Mesendoderm (in vitro differentiated cells): ENCODE results near the gene PRX.

Experiments used
- DNase-seq: peaks from one replicate; pipeline ENCODE4 v3.0.0; 2013
- H2AK5ac ChIP-seq: 2 replicates; pipeline ENCODE4 v1.6.1; 2013; ENCODE audit warnings: low read length, inconsistent platforms
- H2BK120ac ChIP-seq: 2 replicates; pipeline ENCODE4 v1.6.1; 2013; ENCODE audit warnings: low read depth, mild to moderate bottlenecking, low read length, moderate library complexity, mixed read lengths
- H2BK15ac ChIP-seq: replicated peaks from 2 replicates; pipeline ENCODE4 v1.6.1; 2013; ENCODE audit warnings: low read depth, mild to moderate bottlenecking, moderate library complexity
- H2BK5ac ChIP-seq: 2 replicates; pipeline ENCODE4 v1.6.1; 2013; ENCODE audit warnings: low read length, inconsistent platforms
- H3K18ac ChIP-seq: 2 replicates; pipeline ENCODE4 v1.6.1; 2013; ENCODE audit warnings: mild to moderate bottlenecking, low read length, mixed read lengths
- H3K23ac ChIP-seq: one replicate; pipeline ENCODE4 v1.6.1; 2013; ENCODE audit warnings: low read length
- H3K27ac ChIP-seq: 2 replicates; pipeline ENCODE4 v1.5.1; 2013; ENCODE audit warnings: low read depth, mild to moderate bottlenecking, inconsistent platforms, low read length, moderate library complexity
- H3K27me3 ChIP-seq: 2 replicates; pipeline ENCODE4 v1.6.1; 2013; ENCODE audit warnings: low read length, control low read depth, mild to moderate bottlenecking, inconsistent platforms; ENCODE audit not compliant: insufficient read depth, poor library complexity
- H3K36me3 ChIP-seq: 2 replicates; pipeline ENCODE4 v1.6.1; 2013; ENCODE audit warnings: low read length, inconsistent platforms; ENCODE audit not compliant: control insufficient read depth, insufficient read depth
- H3K4ac ChIP-seq: one replicate; pipeline ENCODE4 v1.6.1; 2013; ENCODE audit warnings: low read depth, mild to moderate bottlenecking, low read length, moderate library complexity
- H3K4me1 ChIP-seq: 2 replicates; pipeline ENCODE4 v1.6.1; 2013; ENCODE audit warnings: low read depth, low read length, inconsistent platforms; ENCODE audit not compliant: control insufficient read depth
- H3K4me2 ChIP-seq: 2 replicates; pipeline ENCODE4 v1.6.1; 2013; ENCODE audit warnings: low read length
- H3K4me3 ChIP-seq: 2 replicates; pipeline ENCODE4 v1.5.1; 2013; ENCODE audit warnings: mild to moderate bottlenecking, low read length
- H3K56ac ChIP-seq: one replicate; pipeline ENCODE4 v1.6.1; 2013; ENCODE audit warnings: low read length
- H3K79me1 ChIP-seq: 2 replicates; pipeline ENCODE4 v1.6.1; 2013; ENCODE audit warnings: low read length, inconsistent platforms
- H3K79me2 ChIP-seq: 2 replicates; pipeline ENCODE4 v1.6.1; 2013; ENCODE audit warnings: mild to moderate bottlenecking, low read length; ENCODE audit not compliant: control insufficient read depth, insufficient read depth
- H3K9ac ChIP-seq: 2 replicates; pipeline ENCODE4 v1.6.1; 2013; ENCODE audit warnings: low read length, inconsistent platforms
- H4K5ac ChIP-seq: one replicate; pipeline ENCODE4 v1.6.1; 2013; ENCODE audit warnings: low read length
- H4K8ac ChIP-seq: one replicate; pipeline ENCODE4 v1.6.1; 2013; ENCODE audit warnings: low read depth, mild to moderate bottlenecking, control low read depth, low read length, moderate library complexity
- WGBS: extraction: QIAGEN DNeasy Blood & Tissue Kit; methylation state at CpG from one replicate; pipeline ENCODE4 v1.1.7; 2013; ENCODE audit warnings: low lambda C conversion rate, missing lambda C conversion rate; ENCODE audit not compliant: insufficient coverage; ENCODE audit errors: extremely low coverage; 5-methylcytosine and 5-hydroxymethylcytosine counted together

The PRX gene

DNA sequence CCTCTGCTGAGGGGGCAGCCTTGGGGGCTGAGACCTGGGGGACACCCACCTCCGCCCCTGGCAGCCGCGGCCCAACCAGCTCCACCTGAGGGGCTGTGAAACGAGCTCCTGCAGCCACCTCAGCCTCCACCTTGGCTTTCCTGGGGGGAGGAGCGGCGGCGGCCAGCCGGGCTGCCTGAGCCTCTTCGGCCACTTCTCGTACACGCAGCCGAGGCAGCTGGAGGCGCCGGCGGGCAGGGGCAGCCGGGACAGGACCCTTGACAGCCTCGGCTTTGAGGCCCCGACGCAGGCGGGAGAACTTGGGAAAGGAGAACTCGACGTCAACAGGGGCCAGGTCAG, 15.6 kb downstream of the PRX start:
- no peaks in the 10 kb centered on the region for H3K79me2 ChIP-seq
- H3K9ac ChIP-seq, result no peak overlapping the region
- no peak overlapping the region for H3K23ac ChIP-seq
- H3K79me1 ChIP-seq, result no peaks in the 10 kb centered on the region
- no peak overlapping the region for H2AK5ac ChIP-seq
- H3K18ac ChIP-seq, result no peak overlapping the region
- no CpG with 5 or more reads among the region's 22 CpGs for WGBS
- no peak overlapping the region for H3K4ac ChIP-seq
- no peaks in the 10 kb centered on the region for H3K4me1 ChIP-seq
- H3K27me3 ChIP-seq, result no peaks in the 10 kb centered on the region
- H2BK120ac ChIP-seq, result no peak overlapping the region
- H2BK5ac ChIP-seq, result no peak overlapping the region
- no peak for DNase-seq
- no peak overlapping the region for H4K8ac ChIP-seq
- no peak overlapping the region for H2BK15ac ChIP-seq
- no peak overlapping the region for H3K4me3 ChIP-seq
- no peaks in the 10 kb centered on the region for H3K36me3 ChIP-seq
- no peak overlapping the region for H3K4me2 ChIP-seq
- no peak overlapping the region for H4K5ac ChIP-seq
- no peak overlapping the region for H3K27ac ChIP-seq
- H3K56ac ChIP-seq, result no peak overlapping the region

DNA sequence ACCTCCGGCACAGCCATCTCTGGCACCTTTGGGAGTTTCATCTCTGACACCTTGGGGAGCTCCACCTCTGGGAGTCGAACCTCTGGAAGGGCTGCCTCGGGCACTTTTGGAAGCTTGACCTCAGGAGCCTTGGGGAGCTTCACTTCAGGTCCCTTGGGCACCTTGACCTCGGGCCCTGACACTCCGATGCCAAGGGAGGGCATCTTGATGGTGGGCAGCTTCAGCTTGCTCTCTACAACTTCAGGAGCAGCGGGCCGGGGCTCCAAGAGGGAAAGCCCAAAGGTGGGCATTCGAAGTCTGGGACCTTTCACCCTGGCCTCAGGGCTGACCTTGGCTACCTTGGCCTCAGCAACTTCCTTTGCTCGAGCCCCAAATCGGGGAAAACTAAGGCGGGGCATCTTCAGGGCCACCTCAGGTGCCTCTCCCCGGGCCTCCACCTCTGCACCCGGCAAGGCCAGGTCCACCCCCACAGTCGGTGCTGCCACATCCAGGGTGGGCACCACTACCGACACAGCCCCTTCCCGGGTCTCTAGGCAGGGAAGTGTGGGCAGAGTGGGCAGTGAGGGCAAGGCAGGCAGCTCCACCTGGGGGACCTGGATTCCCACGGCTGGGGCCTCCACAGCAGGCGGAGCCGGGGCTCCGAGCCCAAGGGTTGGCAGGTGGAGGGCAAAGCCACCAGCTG, 16.2 kb downstream of the PRX start:
- no peaks in the 10 kb centered on the region for H3K4me1 ChIP-seq
- H3K56ac ChIP-seq, result no peak overlapping the region
- DNase-seq, result no peak
- no peaks in the 10 kb centered on the region for H3K79me2 ChIP-seq
- no peak overlapping the region for H4K5ac ChIP-seq
- no peaks in the 10 kb centered on the region for H3K79me1 ChIP-seq
- no peaks in the 10 kb centered on the region for H3K27me3 ChIP-seq
- H3K4ac ChIP-seq, result no peak overlapping the region
- H2BK15ac ChIP-seq, result no peak overlapping the region
- H4K8ac ChIP-seq, result no peak overlapping the region
- H3K4me3 ChIP-seq, result no peak overlapping the region
- no CpG with 5 or more reads among the region's 20 CpGs for WGBS
- H3K4me2 ChIP-seq, result no peak overlapping the region
- H3K9ac ChIP-seq, result no peak overlapping the region
- H3K23ac ChIP-seq, result no peak overlapping the region
- no peak overlapping the region for H3K18ac ChIP-seq
- H3K27ac ChIP-seq, result no peak overlapping the region
- no peak overlapping the region for H2BK5ac ChIP-seq
- no peak overlapping the region for H2BK120ac ChIP-seq
- H2AK5ac ChIP-seq, result no peak overlapping the region
- H3K36me3 ChIP-seq, result no peaks in the 10 kb centered on the region

DNA sequence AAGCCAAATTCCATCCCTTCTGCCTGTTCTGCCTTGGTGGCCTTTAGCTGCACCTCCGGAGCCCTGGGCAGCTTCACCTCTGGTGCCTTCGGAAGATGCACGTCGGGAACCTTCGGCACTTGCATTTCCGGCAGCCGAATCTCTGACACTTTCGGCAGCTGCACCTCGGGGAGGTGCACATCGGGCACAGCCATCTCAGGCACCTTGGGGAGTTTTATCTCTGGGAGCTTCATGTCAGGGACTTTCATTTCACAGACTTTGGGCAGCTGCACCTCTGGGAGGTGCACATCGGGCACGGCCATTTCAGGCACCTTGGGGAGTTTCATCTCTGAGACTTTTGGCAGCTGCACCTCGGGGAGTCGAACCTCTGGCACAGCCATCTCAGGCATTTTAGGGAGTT, 17.2 kb downstream of the PRX start:
- no peak overlapping the region for H2BK15ac ChIP-seq
- H3K36me3 ChIP-seq, result no peaks in the 10 kb centered on the region
- H3K4me3 ChIP-seq, result no peak overlapping the region
- no peak overlapping the region for H3K56ac ChIP-seq
- H3K4ac ChIP-seq, result no peak overlapping the region
- H4K5ac ChIP-seq, result no peak overlapping the region
- H4K8ac ChIP-seq, result no peak overlapping the region
- H3K79me2 ChIP-seq, result no peaks in the 10 kb centered on the region
- no peaks in the 10 kb centered on the region for H3K79me1 ChIP-seq
- H3K9ac ChIP-seq, result no peak overlapping the region
- H2AK5ac ChIP-seq, result no peak overlapping the region
- no CpG with 5 or more reads among the region's 14 CpGs for WGBS
- DNase-seq, result no peak
- H2BK120ac ChIP-seq, result no peak overlapping the region
- H2BK5ac ChIP-seq, result no peak overlapping the region
- no peak overlapping the region for H3K27ac ChIP-seq
- no peaks in the 10 kb centered on the region for H3K27me3 ChIP-seq
- no peak overlapping the region for H3K4me2 ChIP-seq
- no peak overlapping the region for H3K18ac ChIP-seq
- H3K23ac ChIP-seq, result no peak overlapping the region
- H3K4me1 ChIP-seq, result no peaks in the 10 kb centered on the region

DNA sequence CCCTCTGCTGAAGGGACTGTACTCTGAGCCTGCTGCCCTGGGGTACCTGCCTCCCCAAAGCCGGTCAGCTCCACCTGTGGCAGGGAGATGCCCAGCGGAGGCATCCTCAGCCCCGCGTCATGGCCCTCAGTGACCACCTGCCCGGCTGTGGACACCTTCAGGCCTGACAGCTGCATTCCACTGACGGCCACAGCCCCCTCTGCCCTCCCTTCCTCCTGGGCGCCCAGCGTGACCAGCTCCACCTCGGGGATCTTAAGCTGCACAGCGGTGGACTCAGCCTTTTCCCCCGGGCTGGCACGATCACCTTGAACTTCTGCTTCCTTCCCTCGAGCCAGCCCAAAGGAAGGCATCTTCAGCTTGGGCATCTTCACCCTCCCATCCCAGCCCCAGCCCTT, 18.4 kb downstream of the PRX start:
- no peak overlapping the region for H2BK5ac ChIP-seq
- no peaks in the 10 kb centered on the region for H3K36me3 ChIP-seq
- no peak overlapping the region for H4K8ac ChIP-seq
- H3K4ac ChIP-seq, result no peak overlapping the region
- H3K18ac ChIP-seq, result no peak overlapping the region
- no peak overlapping the region for H4K5ac ChIP-seq
- no CpG with 5 or more reads among the region's 13 CpGs for WGBS
- H2BK15ac ChIP-seq, result no peak overlapping the region
- no peaks in the 10 kb centered on the region for H3K79me2 ChIP-seq
- H3K79me1 ChIP-seq, result no peaks in the 10 kb centered on the region
- H3K27me3 ChIP-seq, result no peaks in the 10 kb centered on the region
- no peak overlapping the region for H3K4me2 ChIP-seq
- no peak overlapping the region for H3K9ac ChIP-seq
- H2AK5ac ChIP-seq, result no peak overlapping the region
- H3K4me3 ChIP-seq, result no peak overlapping the region
- no peak overlapping the region for H2BK120ac ChIP-seq
- DNase-seq, result no peak
- H3K56ac ChIP-seq, result no peak overlapping the region
- H3K27ac ChIP-seq, result no peak overlapping the region
- H3K4me1 ChIP-seq, result no peaks in the 10 kb centered on the region
- no peak overlapping the region for H3K23ac ChIP-seq

DNA sequence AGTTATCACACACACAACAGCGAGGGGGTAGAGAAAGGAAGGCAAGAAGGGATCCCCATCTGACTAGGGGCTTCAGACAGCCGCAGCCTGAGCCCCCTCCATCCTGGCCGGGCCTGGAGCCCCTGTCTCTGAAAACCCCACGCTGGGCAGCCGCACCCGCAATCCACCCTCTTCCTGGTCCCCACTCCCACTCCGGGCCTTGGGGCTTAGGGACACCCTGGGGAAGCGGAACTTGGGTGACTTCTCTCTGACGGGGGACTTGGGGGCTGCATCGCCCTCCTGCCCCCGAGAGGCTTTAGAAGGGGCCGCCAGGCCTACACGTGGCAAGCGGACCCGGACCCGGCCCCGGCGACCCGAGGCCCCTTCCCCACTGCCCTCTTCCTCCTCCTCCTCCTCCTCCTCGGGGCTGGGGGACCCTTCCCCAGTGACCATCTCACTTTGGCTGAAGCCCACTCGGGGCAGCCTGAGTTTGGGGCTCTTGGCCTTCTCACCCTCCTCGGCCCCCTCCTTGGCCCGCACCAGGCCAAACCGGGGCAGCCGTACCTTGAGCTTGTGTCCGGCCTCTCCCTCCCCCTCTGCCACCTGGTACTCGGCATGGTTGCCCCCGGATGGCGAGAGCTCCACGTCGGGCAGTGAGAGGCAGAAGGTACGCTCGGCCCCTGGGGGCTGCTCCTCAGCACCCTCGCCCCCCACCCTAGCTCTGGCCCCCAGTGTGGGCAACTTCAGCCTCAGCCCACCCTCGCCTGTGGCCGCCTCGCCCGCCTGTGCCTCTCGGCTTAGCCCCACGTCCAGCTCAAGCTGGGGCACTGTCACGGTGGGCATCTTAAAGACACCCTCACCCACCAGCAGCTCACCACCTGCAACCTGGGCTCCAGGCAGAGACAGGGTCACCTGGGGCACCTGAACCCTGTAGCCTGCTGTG, 19.0 kb downstream of the PRX start:
- no peak for DNase-seq
- no peak overlapping the region for H3K4me3 ChIP-seq
- H4K5ac ChIP-seq, result no peak overlapping the region
- H3K79me1 ChIP-seq, result no peaks in the 10 kb centered on the region
- no peak overlapping the region for H3K18ac ChIP-seq
- H3K27me3 ChIP-seq, result no peaks in the 10 kb centered on the region
- H4K8ac ChIP-seq, result no peak overlapping the region
- H3K4me2 ChIP-seq, result no peak overlapping the region
- no peak overlapping the region for H2BK15ac ChIP-seq
- no peak overlapping the region for H3K56ac ChIP-seq
- no peak overlapping the region for H2BK120ac ChIP-seq
- no peak overlapping the region for H3K4ac ChIP-seq
- H3K36me3 ChIP-seq, result no peaks in the 10 kb centered on the region
- no peak overlapping the region for H2BK5ac ChIP-seq
- no peaks in the 10 kb centered on the region for H3K79me2 ChIP-seq
- H2AK5ac ChIP-seq, result no peak overlapping the region
- no peak overlapping the region for H3K23ac ChIP-seq
- no CpG with 5 or more reads among the region's 41 CpGs for WGBS
- H3K4me1 ChIP-seq, result no peaks in the 10 kb centered on the region
- H3K27ac ChIP-seq, result no peak overlapping the region
- no peak overlapping the region for H3K9ac ChIP-seq
